Choroid plexus epithelial cell (primary cell): Measurements from ENCODE around the gene TERT.

ENCODE experiments used
- DNase-seq: peaks from one replicate; pipeline ENCODE4 v3.0.0-alpha.2; 2010; ENCODE audit warnings: low read depth
- H3K4me3 ChIP-seq: 2 replicates; pipeline ENCODE4 v1.5.1; 2011; ENCODE audit warnings: low read depth, mild to moderate bottlenecking, control low read depth, low read length, moderate library complexity
- CTCF ChIP-seq: conservative IDR thresholded peaks from 2 replicates; pipeline ENCODE4 v1.5.1; 2011; ENCODE audit warnings: low read depth, mild to moderate bottlenecking, control low read depth, inconsistent platforms, low read length, moderate library complexity

Gene TERT

DNA sequence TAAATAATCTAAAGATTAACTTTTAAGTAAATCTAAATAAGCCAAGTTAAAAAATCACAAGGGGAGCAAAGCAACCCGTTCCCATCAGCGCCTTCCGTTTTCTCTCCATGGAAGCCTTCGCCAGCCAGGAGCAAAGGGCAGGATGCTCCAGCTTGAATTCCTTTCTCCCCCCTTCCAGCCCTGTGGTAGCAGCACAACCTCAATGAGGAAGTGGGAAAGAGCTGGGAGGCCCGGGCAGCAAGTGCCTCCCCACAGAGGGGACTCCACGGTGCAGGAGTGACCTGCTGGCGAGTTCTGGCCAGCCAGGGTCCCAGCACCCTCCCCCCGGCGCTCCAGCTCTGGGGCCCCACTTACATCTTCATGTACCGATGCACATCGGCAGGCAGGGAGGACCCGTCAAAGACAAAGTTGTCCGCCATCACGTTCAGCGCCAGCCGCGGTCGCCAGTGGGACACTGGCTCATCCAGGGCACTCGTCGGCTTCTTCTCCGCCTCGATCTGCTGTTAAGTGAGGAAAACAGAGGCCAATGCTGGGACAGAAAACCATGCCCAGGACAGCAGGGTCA, 43.7 kb upstream of the TERT start:
- TF ChIP-seq CTCF = no peak
- H3K4me3 ChIP-seq = no peak overlapping the region
- DNase-seq = no peak

DNA sequence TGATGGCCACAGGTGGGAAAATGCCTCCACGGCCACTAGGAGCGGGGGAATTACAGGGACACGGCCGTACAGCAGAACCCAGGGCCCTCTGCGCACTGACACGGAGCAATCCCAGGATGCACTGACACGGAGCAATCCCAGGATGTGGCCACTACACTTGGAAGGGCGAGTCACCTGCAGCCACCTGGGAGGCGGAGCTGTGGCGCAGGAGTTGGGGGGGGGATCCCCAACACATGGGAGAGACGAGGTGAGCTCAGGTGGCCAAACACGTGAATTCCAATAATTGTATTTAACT, 43.3 kb upstream of the TERT start:
- TF ChIP-seq CTCF = no peak
- DNase-seq = no peak
- H3K4me3 ChIP-seq = no peak overlapping the region

GRCh38 chr5:1337489-1338195, 42.8 kb upstream of the TERT start:
- no peak for DNase-seq
- H3K4me3 ChIP-seq = no peak overlapping the region
- TF ChIP-seq CTCF = no peak

- no peak for TF ChIP-seq CTCF
These were observed 42.1 kb upstream of the TERT start for GRCh38 chr5:1336749-1337488.

DNA sequence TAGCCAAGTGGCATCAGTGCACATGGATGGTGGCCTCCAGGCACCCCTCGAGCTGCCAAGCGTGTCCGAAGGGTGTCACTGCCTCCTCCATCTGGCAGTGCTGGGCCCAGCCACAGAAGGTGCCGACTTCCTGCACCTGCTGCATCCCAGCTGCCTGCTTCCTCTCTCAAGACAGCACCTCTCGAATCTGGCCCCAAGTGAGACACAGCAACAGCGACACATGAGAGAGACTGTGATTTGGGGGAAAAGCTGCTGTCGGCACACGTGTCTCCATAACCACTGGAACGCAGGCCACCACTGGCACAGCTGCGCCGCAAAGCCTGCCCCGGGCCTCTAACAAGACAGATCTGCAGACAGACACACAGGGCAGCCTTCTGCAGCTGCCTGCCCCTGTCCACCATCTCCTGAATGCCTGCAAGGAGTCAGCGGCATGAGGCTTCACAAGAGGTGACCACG, 41.3 kb upstream of the TERT start:
- DNase-seq = no peak
- TF ChIP-seq CTCF = no peak
- H3K4me3 ChIP-seq = no peak overlapping the region

More at GRCh38 chr5:1336749-1337488, 42.1 kb upstream of the TERT start:
- no peak overlapping the region for H3K4me3 ChIP-seq
- DNase-seq = no peak

- H3K4me3 ChIP-seq = no peak overlapping the region
- no peak for DNase-seq
These were observed 40.8 kb upstream of the TERT start for GRCh38 chr5:1335540-1336095.

More at GRCh38 chr5:1335540-1336095, 40.8 kb upstream of the TERT start:
- no peak for TF ChIP-seq CTCF
